Right kidney (tissue), 1 donor: Measurements from ENCODE around the gene PATE1.

Experiments used
- DNase-seq: peaks from one replicate; pipeline ENCODE4 v3.0.0-alpha.2; 2016

PATE1 gene

DNA sequence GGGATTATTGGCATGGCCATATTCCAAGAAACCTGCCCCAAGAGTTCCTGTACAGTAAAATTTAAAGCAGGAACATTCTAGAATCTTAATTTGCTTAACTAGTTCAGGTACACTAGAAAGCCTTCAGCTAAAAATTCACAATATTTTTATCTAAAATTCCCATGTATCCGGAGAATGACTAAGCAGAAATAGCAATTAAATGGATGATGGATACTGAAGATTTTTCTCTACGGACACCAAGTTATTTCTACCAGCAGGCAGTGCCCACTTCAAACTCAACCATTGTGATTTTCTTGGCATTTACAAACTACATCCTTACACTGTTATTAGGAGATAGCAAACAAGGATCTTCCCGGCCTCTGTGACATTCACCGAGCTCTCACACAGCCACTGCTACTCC, 44.7 kb downstream of the PATE1 start:
- no peak for DNase-seq

DNA sequence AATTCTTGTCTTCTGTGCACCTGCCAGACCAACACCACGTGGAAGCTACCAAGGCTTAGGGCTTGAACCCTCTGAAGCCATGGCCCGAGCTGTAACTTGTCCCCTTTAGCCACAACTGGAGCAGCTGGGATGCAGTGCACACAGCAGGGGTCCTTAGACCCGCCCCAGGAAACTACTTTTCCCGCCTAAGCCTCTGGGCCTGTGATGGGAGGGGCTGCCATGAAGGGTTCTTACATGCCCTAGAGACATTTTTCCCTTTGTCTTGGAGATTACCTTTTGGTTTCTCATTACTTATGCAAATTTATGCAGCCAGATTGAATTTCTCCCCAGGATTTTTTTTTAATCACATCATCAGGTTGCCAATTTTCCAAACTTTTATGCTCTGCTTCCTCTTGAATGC, 51.6 kb downstream of the PATE1 start:
- no peak for DNase-seq
